HFFc6 (cell line): ENCODE data around the gene PRKAG2. TPM values are rescaled to one million over a fixed set of nuclear protein-coding genes. Genes with fewer than 3 reads are reported as not detected.

Experiments used
- DNase-seq: peaks from one replicate; pipeline ENCODE4 v3.0.0-alpha.2; 2018
- H3K27ac Mint-ChIP-seq: 2 replicates; pipeline ENCODE4 v1.8.0; 2020; ENCODE audit warnings: mild to moderate bottlenecking, mixed read lengths
- H3K27me3 Mint-ChIP-seq: 2 replicates; pipeline ENCODE4 v1.8.0; 2021; ENCODE audit warnings: mild to moderate bottlenecking, moderate library complexity, mixed read lengths; ENCODE audit not compliant: insufficient read depth
- H3K36me3 Mint-ChIP-seq: 2 replicates; pipeline ENCODE4 v1.8.0; 2021; ENCODE audit warnings: low read depth, mixed read lengths
- H3K4me1 Mint-ChIP-seq: 2 replicates; pipeline ENCODE4 v1.8.0; 2020; ENCODE audit warnings: low read depth, mixed read lengths
- H3K4me3 Mint-ChIP-seq: 2 replicates; pipeline ENCODE4 v1.8.0; 2020; ENCODE audit warnings: mild to moderate bottlenecking, moderate library complexity, mixed read lengths
- H3K9me3 Mint-ChIP-seq: 2 replicates; pipeline ENCODE4 v1.8.0; 2020; ENCODE audit warnings: mild to moderate bottlenecking, mixed read lengths
- CTCF ChIP-seq: fragments of 200-600 bp; sonication (generic); IDR thresholded peaks from 2 replicates; pipeline ENCODE4 v1.5.0; 2021; ENCODE audit warnings: antibody characterized with exemption, mild to moderate bottlenecking
- total RNA-seq, 6 experiments: library from RNA; stranded (reverse); fragmentation: NEBNext Ultra II Directional; extraction: Animal tissue kit (Norgen Biotek cat#: 25700); gene quantifications; 2 replicates in 1 of 6; 3 replicates in 5 of 6; pipeline ENCODE4 v1.2.3, GENCODE V29; 2021

PRKAG2 gene
- total RNA-seq, 6 experiments from 2014 or later = 15.1 to 19.2 (median 18.4) TPM

GRCh38 chr7:151817981-151818673, 58.8 kb downstream of the PRKAG2 start:
- H3K27me3 Mint-ChIP-seq = peaks cover 58% of the 10 kb centered on the region
- no peaks in the 10 kb centered on the region for H3K36me3 Mint-ChIP-seq
- TF ChIP-seq CTCF = no peak

DNA sequence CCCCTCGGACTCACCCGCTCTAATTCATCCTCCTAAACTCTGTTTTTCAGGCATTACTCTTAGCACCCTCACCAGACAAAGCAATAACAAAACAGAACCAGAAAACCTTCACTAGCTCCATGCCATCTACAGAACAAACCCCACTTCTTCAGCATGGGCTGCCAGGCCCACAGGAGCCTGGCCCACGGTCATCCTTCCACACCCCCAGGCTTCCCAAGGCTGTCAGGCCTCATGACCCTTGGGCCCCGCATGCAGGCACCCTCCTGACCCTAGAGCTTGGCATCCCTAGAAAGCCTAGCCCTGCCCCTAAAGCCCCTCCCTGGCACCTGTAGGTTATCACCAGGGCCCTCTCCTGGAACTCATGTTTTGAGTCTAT, 59.6 kb downstream of the PRKAG2 start:
- no peak overlapping the region for H3K27ac Mint-ChIP-seq
- H3K4me3 Mint-ChIP-seq = no peak overlapping the region
- H3K36me3 Mint-ChIP-seq = no peaks in the 10 kb centered on the region
- no peak for DNase-seq
- H3K9me3 Mint-ChIP-seq = no peaks in the 10 kb centered on the region
- H3K4me1 Mint-ChIP-seq = peaks cover 6% of the 10 kb centered on the region; the same call in 1 of the 2 replicates
- H3K27me3 Mint-ChIP-seq = peaks cover 62% of the 10 kb centered on the region
- no peak for TF ChIP-seq CTCF

More at GRCh38 chr7:151817981-151818673, 58.8 kb downstream of the PRKAG2 start:
- no peaks in the 10 kb centered on the region for H3K9me3 Mint-ChIP-seq
- no peak for DNase-seq
- H3K4me3 Mint-ChIP-seq = no peak overlapping the region
- H3K27ac Mint-ChIP-seq = no peak overlapping the region
- H3K4me1 Mint-ChIP-seq = peaks cover 6% of the 10 kb centered on the region; the same call in 1 of the 2 replicates

GRCh38 chr7:151816562-151817314, 60.2 kb downstream of the PRKAG2 start:
- no peak for TF ChIP-seq CTCF
- Mint-ChIP-seq H3K36me3 (no peaks in the 10 kb centered on the region), H3K4me1 (peaks cover 6% of the 10 kb centered on the region; the same call in 1 of the 2 replicates), H3K4me3 (no peak overlapping the region), H3K27ac (no peak overlapping the region), H3K9me3 (no peaks in the 10 kb centered on the region), H3K27me3 (peaks cover 61% of the 10 kb centered on the region)
- DNase-seq = no peak

GRCh38 chr7:151815419-151815818, 61.5 kb downstream of the PRKAG2 start:
- Mint-ChIP-seq H3K27ac (no peak overlapping the region), H3K36me3 (no peaks in the 10 kb centered on the region), H3K4me3 (no peak overlapping the region), H3K27me3 (peaks cover 68% of the 10 kb centered on the region), H3K4me1 (peaks cover 6% of the 10 kb centered on the region; the same call in 1 of the 2 replicates), H3K9me3 (no peaks in the 10 kb centered on the region)
- DNase-seq = no peak
- TF ChIP-seq CTCF = no peak

GRCh38 chr7:151814400-151815009, 62.4 kb downstream of the PRKAG2 start:
- H3K27ac Mint-ChIP-seq = no peak overlapping the region
- TF ChIP-seq CTCF = no peak
- no peak for DNase-seq
- H3K4me3 Mint-ChIP-seq = no peak overlapping the region
- H3K4me1 Mint-ChIP-seq = peaks cover 6% of the 10 kb centered on the region; the same call in 1 of the 2 replicates
- H3K36me3 Mint-ChIP-seq = no peaks in the 10 kb centered on the region
- H3K9me3 Mint-ChIP-seq = no peaks in the 10 kb centered on the region
- H3K27me3 Mint-ChIP-seq = peaks cover 68% of the 10 kb centered on the region
